HG03103 (cell line): Measurements from ENCODE around the gene ZNF212.
"Not testable (repeated sequence)": the region's sequence is repeated elsewhere in the genome, so short reads cannot be mapped to it uniquely, and the experiment has no call there.

ENCODE experiments used
- ATAC-seq: cut with Tn5 transposase; IDR thresholded peaks from one replicate; pipeline ENCODE4 v1.9.1; 2021; ENCODE audit warnings: low read depth; ENCODE audit not compliant: unreplicated experiment

ZNF212 gene

GRCh38 chr7:149251518-149251917 is 12.1 kb downstream of the ZNF212 start:
- not testable (repeated sequence) for ATAC-seq

- ATAC-seq, result no peak
These were observed 12.9 kb downstream of the ZNF212 start for GRCh38 chr7:149252378-149252777.

- ATAC-seq, result no peak
These were observed 14.2 kb downstream of the ZNF212 start for GRCh38 chr7:149253665-149254064.

- no peak for ATAC-seq
These were observed 14.9 kb downstream of the ZNF212 start for GRCh38 chr7:149254181-149254858.

GRCh38 chr7:149255174-149255573 is 15.7 kb downstream of the ZNF212 start:
- ATAC-seq, result no peak

GRCh38 chr7:149256568-149256967 is 17.1 kb downstream of the ZNF212 start:
- ATAC-seq, result no peak

- no peak for ATAC-seq
These were observed 17.7 kb downstream of the ZNF212 start for GRCh38 chr7:149257146-149257545.

- no peak for ATAC-seq
These were observed 21.9 kb downstream of the ZNF212 start for GRCh38 chr7:149261316-149261828.

- ATAC-seq, result peak; percentile 75
These were observed 22.6 kb downstream of the ZNF212 start, which contains the start of gene ZNF783 for GRCh38 chr7:149261829-149262617. Gene ZNF783 (plus strand): TSS chr7:149262196. CDS start chr7:149262334, 138 bp downstream.

- ATAC-seq, result no peak
These were observed 27.0 kb downstream of the ZNF212 start for GRCh38 chr7:149266451-149266850.

- no peak for ATAC-seq
These were observed 28.3 kb downstream of the ZNF212 start for GRCh38 chr7:149267733-149268132.

GRCh38 chr7:149274424-149274823 is 35.0 kb downstream of the ZNF212 start:
- not testable (repeated sequence) for ATAC-seq

GRCh38 chr7:149277871-149278270 is 38.4 kb downstream of the ZNF212 start:
- no peak for ATAC-seq

GRCh38 chr7:149278396-149278795 is 38.9 kb downstream of the ZNF212 start:
- ATAC-seq, result no peak

GRCh38 chr7:149279111-149279743 is 39.8 kb downstream of the ZNF212 start:
- no peak for ATAC-seq

- no peak for ATAC-seq
These were observed 40.7 kb downstream of the ZNF212 start for GRCh38 chr7:149280151-149280550.

- no peak for ATAC-seq
These were observed 41.4 kb downstream of the ZNF212 start for GRCh38 chr7:149280661-149281507.

- no peak for ATAC-seq
These were observed 42.3 kb downstream of the ZNF212 start for GRCh38 chr7:149281508-149282330.

GRCh38 chr7:149282331-149282655 is 42.8 kb downstream of the ZNF212 start:
- no peak for ATAC-seq

- ATAC-seq, result no peak
These were observed 43.9 kb downstream of the ZNF212 start for GRCh38 chr7:149283321-149283720.
